ENCODE results near the gene YDJC.
"Not testable (repeated sequence)": the region's sequence is repeated elsewhere in the genome, so short reads cannot be mapped to it uniquely, and the experiment has no call there.

YDJC gene

GRCh38 chr22:21609556-21610157, 20.2 kb downstream of the YDJC start:
- in situ Hi-C loops (cut with MboI; ENCODE audit: low sequenced_read_pairs) = not testable (repeated sequence)

GRCh38 chr22:21606775-21607174, 23.0 kb downstream of the YDJC start:
- in situ Hi-C loops (cut with MboI; ENCODE audit: low sequenced_read_pairs) = no loop called here

- in situ Hi-C loops (cut with MboI; ENCODE audit: low sequenced_read_pairs) = no loop called here
Measured at GRCh38 chr22:21605887-21606564, 23.8 kb downstream of the YDJC start.

- in situ Hi-C loops (cut with MboI; ENCODE audit: low sequenced_read_pairs) = no loop called here
Measured at GRCh38 chr22:21603973-21604372, 25.8 kb downstream of the YDJC start.

- in situ Hi-C loops (cut with MboI; ENCODE audit: low sequenced_read_pairs) = no loop called here
Measured at GRCh38 chr22:21602579-21602978, 27.2 kb downstream of the YDJC start.

- in situ Hi-C loops (cut with MboI; ENCODE audit: low sequenced_read_pairs) = no loop called here
Measured at GRCh38 chr22:21599053-21599893, 30.5 kb downstream of the YDJC start.

- in situ Hi-C loops (cut with MboI; ENCODE audit: low sequenced_read_pairs) = no loop called here
Measured at GRCh38 chr22:21598302-21598701, 31.5 kb downstream of the YDJC start.

- in situ Hi-C loops (cut with MboI; ENCODE audit: low sequenced_read_pairs) = not testable (repeated sequence)
Measured at GRCh38 chr22:21596356-21597135, 33.3 kb downstream of the YDJC start.

- in situ Hi-C loops (cut with MboI; ENCODE audit: low sequenced_read_pairs) = no loop called here
Measured at GRCh38 chr22:21594865-21595452, 34.9 kb downstream of the YDJC start.

GRCh38 chr22:21593406-21594232, 36.2 kb downstream of the YDJC start:
- in situ Hi-C loops (cut with MboI; ENCODE audit: low sequenced_read_pairs) = no loop called here

- in situ Hi-C loops (cut with MboI; ENCODE audit: low sequenced_read_pairs) = no loop called here
Measured at GRCh38 chr22:21592422-21592821, 37.4 kb downstream of the YDJC start.

- in situ Hi-C loops (cut with MboI; ENCODE audit: low sequenced_read_pairs) = no loop called here
Measured at GRCh38 chr22:21591695-21592094, 38.1 kb downstream of the YDJC start.

GRCh38 chr22:21590809-21591641, 38.8 kb downstream of the YDJC start:
- in situ Hi-C loops (cut with MboI; ENCODE audit: low sequenced_read_pairs) = no loop called here

- in situ Hi-C loops (cut with MboI; ENCODE audit: low sequenced_read_pairs) = no loop called here
Measured at GRCh38 chr22:21589396-21589795, 40.4 kb downstream of the YDJC start.

GRCh38 chr22:21587803-21588611, 41.8 kb downstream of the YDJC start:
- in situ Hi-C loops (cut with MboI; ENCODE audit: low sequenced_read_pairs) = no loop called here

- in situ Hi-C loops (cut with MboI; ENCODE audit: low sequenced_read_pairs) = no loop called here
Measured at GRCh38 chr22:21585389-21585788, 44.4 kb downstream of the YDJC start.

- in situ Hi-C loops (cut with MboI; ENCODE audit: low sequenced_read_pairs) = no loop called here
Measured at GRCh38 chr22:21582801-21583740, 46.8 kb downstream of the YDJC start.
